Activated CD8-positive, alpha-beta T cell treated with anti-CD3 and anti-CD28 coated beads, Interleukin-2, amount 10 ng/mL, durations not matched to agents 7 days and 5 days (primary cell): ENCODE data around the gene SAG. TPM values are rescaled to one million over a fixed set of nuclear protein-coding genes. Genes with fewer than 3 reads are reported as not detected.

Experiments
- ATAC-seq: fragments of 150-1000 bp; cut with Tn5 transposase; one replicate; pipeline ENCODE4 v1.10.0; 2021; ENCODE audit warnings: moderate library complexity
- CTCF ChIA-PET: fragments of 350-600 bp; sonication (Branson Sonifier 250); formaldehyde crosslinking; loops from one replicate; lab custom pipeline; 2021; ENCODE audit warnings: antibody characterized with exemption; lab: Charles Lee
- POLR2A ChIA-PET: fragments of 350-600 bp; sonication (Branson Sonifier 250); formaldehyde crosslinking; loops from one replicate; lab custom pipeline; 2021; ENCODE audit warnings: antibody characterized with exemption; lab: Charles Lee
- DNase-seq: peaks from one replicate; pipeline ENCODE4 v3.0.0-alpha.2; 2020
- H3K27ac Mint-ChIP-seq: one replicate; pipeline ENCODE4 v1.8.0; 2021; ENCODE audit warnings: mild to moderate bottlenecking, mixed read lengths
- H3K27me3 Mint-ChIP-seq: one replicate; pipeline ENCODE4 v1.8.0; 2021; ENCODE audit warnings: low read depth, mixed read lengths
- H3K36me3 Mint-ChIP-seq: one replicate; pipeline ENCODE4 v1.8.0; 2021; ENCODE audit warnings: low read depth, mixed read lengths
- H3K4me1 Mint-ChIP-seq: one replicate; pipeline ENCODE4 v1.8.0; 2021; ENCODE audit warnings: low read depth, mixed read lengths
- H3K4me3 Mint-ChIP-seq: one replicate; pipeline ENCODE4 v1.8.0; 2021; ENCODE audit warnings: mild to moderate bottlenecking, mixed read lengths
- H3K9me3 Mint-ChIP-seq: one replicate; pipeline ENCODE4 v1.8.0; 2022; ENCODE audit warnings: mixed read lengths; ENCODE audit not compliant: insufficient read depth
- total RNA-seq, 2 experiments: library from RNA; stranded (reverse); gene quantifications; one replicate each; pipeline ENCODE4 v1.2.3, GENCODE V29; 2021

The SAG gene
- total RNA-seq, 2 experiments from 2014 or later: 0.05 TPM; not detected in 1

GRCh38 chr2:233267516-233268245 lies 39.9 kb upstream of the SAG start:
- ChIA-PET CTCF (interaction anchor here (0.7 to 2.4 kb wide), 17 partner anchors 8 to 213 kb away, joined by 3 to 24 read pairs (median 6); partner anchors contain the start of genes ATG16L1, DGKD and INPP5D), POLR2A (interaction anchor here (0.6 to 2.9 kb wide), 15 partner anchors 9 to 207 kb away, joined by 3 to 44 read pairs (median 4); partner anchors contain the start of genes ATG16L1, DGKD and INPP5D)
- Mint-ChIP-seq H3K9me3 (no peaks in the 10 kb centered on the region), H3K36me3 (peaks cover 85% of the 10 kb centered on the region), H3K4me3 (peak overlapping the region; percentile 65), H3K27me3 (no peaks in the 10 kb centered on the region), H3K4me1 (peaks cover 70% of the 10 kb centered on the region), H3K27ac (peak overlapping the region; percentile 92)
- ATAC-seq (peak; percentile 97), DNase-seq (peak; percentile 95)

GRCh38 chr2:233270366-233270765 lies 37.2 kb upstream of the SAG start:
- Mint-ChIP-seq H3K27ac (peak overlapping the region; percentile 92), H3K9me3 (no peaks in the 10 kb centered on the region), H3K4me3 (peak overlapping the region; percentile 71), H3K36me3 (peaks cover 91% of the 10 kb centered on the region), H3K4me1 (peaks cover 70% of the 10 kb centered on the region), H3K27me3 (no peaks in the 10 kb centered on the region)
- DNase-seq: peak; percentile 43
- no peak for ATAC-seq
- POLR2A ChIA-PET: interaction anchor here (0.8 to 1.5 kb wide), 5 partner anchors 12 to 130 kb away, joined by 3 to 5 read pairs (median 3); partner anchors contain the start of gene ATG16L1
- CTCF ChIA-PET: interaction anchor here (0.8 to 1.8 kb wide), 10 partner anchors 10 to 210 kb away, joined by 3 to 9 read pairs (median 4); partner anchors contain the start of gene ATG16L1

DNA sequence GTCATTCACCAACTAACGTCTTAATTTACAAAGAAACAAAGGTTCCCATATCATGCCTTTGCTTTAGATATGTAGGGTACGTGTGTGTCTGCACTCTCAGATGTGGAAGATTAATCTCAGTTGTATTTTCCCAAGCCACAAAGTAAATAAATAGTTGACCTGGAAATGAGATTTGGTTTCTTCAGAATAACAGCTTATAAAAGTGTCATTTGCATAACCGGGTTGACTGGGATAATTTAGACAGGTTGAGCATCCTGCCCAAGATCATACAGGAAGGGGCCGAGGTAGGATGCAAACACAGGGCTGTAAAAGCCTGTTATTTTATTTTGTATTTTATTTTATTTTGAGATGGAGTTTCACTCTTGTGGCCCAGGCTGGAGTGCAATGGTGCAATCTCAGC lies 36.7 kb upstream of the SAG start:
- CTCF ChIA-PET: interaction anchor here (0.8 to 2.2 kb wide), 12 partner anchors 8 to 210 kb away, joined by 3 to 9 read pairs (median 4); partner anchors contain the start of gene ATG16L1
- peak overlapping the region; percentile 71 for H3K4me3 Mint-ChIP-seq
- POLR2A ChIA-PET: interaction anchor here (0.6 to 1.5 kb wide), 6 partner anchors 11 to 130 kb away, joined by 3 to 9 read pairs (median 4); partner anchors contain the start of gene ATG16L1
- peaks cover 93% of the 10 kb centered on the region for H3K36me3 Mint-ChIP-seq
- peaks cover 67% of the 10 kb centered on the region for H3K4me1 Mint-ChIP-seq
- peak overlapping the region; percentile 92 for H3K27ac Mint-ChIP-seq
- H3K9me3 Mint-ChIP-seq: no peaks in the 10 kb centered on the region
- DNase-seq (no peak), ATAC-seq (no peak)
- no peaks in the 10 kb centered on the region for H3K27me3 Mint-ChIP-seq

DNA sequence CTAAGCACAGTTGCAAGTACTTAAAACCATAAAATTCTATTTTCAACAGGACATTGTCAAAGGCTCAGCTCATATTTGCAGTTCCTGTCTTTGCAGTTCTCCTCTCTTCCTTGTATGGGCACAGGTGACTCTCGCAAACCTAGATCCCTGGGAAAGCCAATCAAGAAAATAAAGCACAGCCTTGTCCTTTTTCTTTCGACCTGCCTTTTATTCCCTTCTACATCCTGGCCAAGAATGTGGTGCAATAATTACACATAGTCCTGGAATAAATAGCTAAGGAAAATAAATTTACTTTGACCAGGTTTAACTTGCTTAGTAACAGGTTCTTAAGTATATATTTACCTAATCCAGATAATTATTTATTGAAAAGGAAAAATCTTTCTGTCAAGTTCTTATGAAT lies 35.9 kb upstream of the SAG start:
- ATAC-seq (no peak), DNase-seq (no peak)
- Mint-ChIP-seq H3K4me3 (no peak overlapping the region), H3K36me3 (peaks cover 93% of the 10 kb centered on the region), H3K27ac (peak overlapping the region; percentile 39), H3K9me3 (no peaks in the 10 kb centered on the region), H3K27me3 (no peaks in the 10 kb centered on the region), H3K4me1 (peaks cover 59% of the 10 kb centered on the region)
- POLR2A ChIA-PET: no interaction called here
- CTCF ChIA-PET: interaction anchor here (1.1 to 2.2 kb wide), 5 partner anchors 9 to 82 kb away, joined by 3 to 7 read pairs (median 3); partner anchors contain the start of gene ATG16L1

DNA sequence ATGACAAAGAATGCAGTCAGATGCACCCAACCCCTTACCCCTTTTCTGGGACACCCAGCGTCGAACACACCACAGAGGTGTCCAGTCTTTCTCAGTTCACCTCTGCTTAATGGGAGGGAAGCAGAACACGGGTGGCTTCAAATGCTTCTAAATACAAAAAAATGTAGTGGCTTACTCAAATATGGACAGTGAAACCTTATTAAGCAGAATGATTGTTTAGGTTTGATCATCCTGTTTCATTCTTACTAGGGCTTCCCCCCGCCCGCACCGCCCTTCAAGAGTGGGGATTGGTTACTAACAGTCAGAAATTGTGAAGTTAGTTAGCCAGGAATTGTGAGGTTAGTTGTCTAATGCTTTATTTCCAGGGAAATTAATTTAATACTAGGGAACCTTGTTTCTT lies 34.5 kb upstream of the SAG start:
- Mint-ChIP-seq H3K27me3 (no peaks in the 10 kb centered on the region), H3K27ac (peak overlapping the region; percentile 70), H3K4me1 (peaks cover 45% of the 10 kb centered on the region), H3K36me3 (peaks cover 93% of the 10 kb centered on the region), H3K9me3 (no peaks in the 10 kb centered on the region), H3K4me3 (no peak overlapping the region)
- CTCF ChIA-PET: interaction anchor here (2.2 kb wide), 1 partner anchor 21 kb away, joined by 7 read pairs; the partner anchor contains the start of gene ATG16L1
- POLR2A ChIA-PET: interaction anchor here (1.0 kb wide), 1 partner anchor 14 kb away, joined by 3 read pairs; no protein-coding TSS in a partner anchor
- ATAC-seq: no peak
- no peak for DNase-seq

DNA sequence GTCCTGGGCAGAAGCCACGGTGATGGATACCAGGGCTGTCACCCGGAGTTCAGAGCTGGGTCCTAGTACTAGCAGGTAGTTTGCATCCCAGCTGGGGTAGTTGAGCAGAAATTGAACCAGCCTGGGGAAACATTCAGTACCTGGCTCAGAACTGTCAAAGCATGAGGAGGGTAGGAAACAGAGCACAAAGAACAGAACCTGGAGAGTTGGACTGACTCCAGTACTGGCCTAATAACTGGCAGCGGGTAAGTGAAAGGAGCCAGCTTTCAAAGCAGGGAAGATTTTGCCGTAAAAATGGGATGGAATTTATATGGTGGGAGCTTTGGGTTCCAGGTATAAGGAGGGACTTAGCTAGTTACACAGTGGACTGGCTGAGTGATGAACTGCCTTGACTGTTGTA lies 32.4 kb upstream of the SAG start:
- POLR2A ChIA-PET: interaction anchor here (0.8 kb wide), 1 partner anchor 24 kb away, joined by 3 read pairs; the partner anchor contains the start of gene ATG16L1
- CTCF ChIA-PET: no interaction called here

GRCh38 chr2:233278921-233279320 lies 28.7 kb upstream of the SAG start:
- Mint-ChIP-seq H3K9me3 (no peaks in the 10 kb centered on the region), H3K36me3 (peaks cover 85% of the 10 kb centered on the region), H3K27ac (no peak overlapping the region), H3K4me1 (peaks cover 12% of the 10 kb centered on the region), H3K27me3 (no peaks in the 10 kb centered on the region), H3K4me3 (no peak overlapping the region)
- CTCF ChIA-PET: interaction anchor here (0.7 kb wide), 2 partner anchors 164 to 1583 kb away, joined by 3 read pairs; no protein-coding TSS in a partner anchor
- DNase-seq: no peak
- POLR2A ChIA-PET: interaction anchor here (0.6 kb wide), 1 partner anchor 250 kb away, joined by 3 read pairs; no protein-coding TSS in a partner anchor
- ATAC-seq: no peak

More for the DNA sequence above, 32.4 kb upstream of the SAG start:
- Mint-ChIP-seq H3K27me3 (no peaks in the 10 kb centered on the region), H3K27ac (peak overlapping the region; percentile 43), H3K9me3 (no peaks in the 10 kb centered on the region), H3K4me1 (peaks cover 24% of the 10 kb centered on the region), H3K4me3 (no peak overlapping the region), H3K36me3 (peaks cover 91% of the 10 kb centered on the region)
- DNase-seq: no peak
- no peak for ATAC-seq

GRCh38 chr2:233280114-233280693 lies 27.4 kb upstream of the SAG start:
- Mint-ChIP-seq H3K4me3 (no peak overlapping the region), H3K27ac (peak overlapping the region; percentile 0), H3K9me3 (no peaks in the 10 kb centered on the region), H3K36me3 (peaks cover 80% of the 10 kb centered on the region), H3K4me1 (peaks cover 12% of the 10 kb centered on the region), H3K27me3 (no peaks in the 10 kb centered on the region)
- POLR2A ChIA-PET: no interaction called here
- ATAC-seq (no peak), DNase-seq (no peak)
- CTCF ChIA-PET: interaction anchor here (1.1 to 2.1 kb wide), 3 partner anchors 9 to 76 kb away, joined by 3 to 8 read pairs (median 4); no protein-coding TSS in a partner anchor

DNA sequence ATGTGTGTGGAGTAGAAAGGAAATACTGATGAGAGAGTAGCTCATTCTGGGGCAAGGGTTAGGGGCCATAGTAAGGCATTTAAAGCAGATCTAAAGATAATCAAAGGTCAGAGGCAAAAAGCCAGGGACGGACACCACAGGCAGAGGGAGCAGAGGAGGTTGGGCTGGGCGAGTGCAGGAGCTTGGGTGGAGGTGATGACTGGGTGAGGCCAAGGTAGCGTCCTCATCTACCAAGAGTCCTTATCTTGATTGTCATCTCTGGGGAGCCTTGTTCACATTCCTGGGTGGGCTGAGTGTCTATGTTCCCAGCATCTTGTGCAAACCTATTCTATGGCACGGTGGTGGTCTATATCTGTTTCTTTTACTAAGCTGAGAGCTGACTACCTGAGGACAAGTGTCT lies 26.1 kb upstream of the SAG start:
- peaks cover 75% of the 10 kb centered on the region for H3K36me3 Mint-ChIP-seq
- DNase-seq (no peak), ATAC-seq (no peak)
- H3K4me1 Mint-ChIP-seq: peaks cover 12% of the 10 kb centered on the region
- no peaks in the 10 kb centered on the region for H3K27me3 Mint-ChIP-seq
- ChIA-PET CTCF (interaction anchor here (1.0 to 2.1 kb wide), 3 partner anchors 13 to 162 kb away, joined by 3 to 8 read pairs (median 4); no protein-coding TSS in a partner anchor), POLR2A (interaction anchor here (1.3 to 1.7 kb wide), 2 partner anchors 11 to 50 kb away, joined by 3 to 5 read pairs; no protein-coding TSS in a partner anchor)
- H3K9me3 Mint-ChIP-seq: no peaks in the 10 kb centered on the region
- H3K27ac Mint-ChIP-seq: peak overlapping the region; percentile 12
- no peak overlapping the region for H3K4me3 Mint-ChIP-seq

- H3K36me3 Mint-ChIP-seq: peaks cover 76% of the 10 kb centered on the region
- H3K27ac Mint-ChIP-seq: peak overlapping the region; percentile 66
- peaks cover 12% of the 10 kb centered on the region for H3K4me1 Mint-ChIP-seq
- H3K9me3 Mint-ChIP-seq: no peaks in the 10 kb centered on the region
- ChIA-PET CTCF (interaction anchor here (1.0 to 1.3 kb wide), 3 partner anchors 14 to 161 kb away, joined by 3 to 4 read pairs (median 3); no protein-coding TSS in a partner anchor), POLR2A (interaction anchor here (1.1 to 1.7 kb wide), 3 partner anchors 12 to 49 kb away, joined by 3 to 5 read pairs (median 3); no protein-coding TSS in a partner anchor)
- no peak for DNase-seq
- H3K27me3 Mint-ChIP-seq: no peaks in the 10 kb centered on the region
- no peak for ATAC-seq
- H3K4me3 Mint-ChIP-seq: no peak overlapping the region
These were observed 25.5 kb upstream of the SAG start for GRCh38 chr2:233281992-233282603.

DNA sequence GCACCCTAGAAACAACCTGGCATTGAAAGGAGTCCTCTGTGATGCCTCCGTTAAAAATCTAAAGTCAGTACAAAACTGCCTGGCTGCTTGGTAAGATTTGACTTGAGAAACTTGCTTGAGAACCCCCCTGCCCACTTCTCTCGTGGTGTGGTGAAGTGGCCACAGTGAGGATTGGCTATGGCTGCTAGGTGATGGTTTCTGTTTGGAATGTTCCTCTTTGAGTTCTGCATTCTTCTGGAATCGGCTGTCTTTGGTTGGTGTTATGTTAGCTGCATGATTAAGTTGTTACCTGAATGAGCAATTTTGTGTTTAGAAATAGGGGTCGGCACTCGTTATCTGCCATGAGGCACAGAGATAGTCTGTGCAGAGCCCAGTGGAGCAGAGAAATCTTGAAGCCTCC lies 21.7 kb upstream of the SAG start:
- H3K27me3 Mint-ChIP-seq: no peaks in the 10 kb centered on the region
- ChIA-PET CTCF (no interaction called here), POLR2A (no interaction called here)
- no peak overlapping the region for H3K4me3 Mint-ChIP-seq
- H3K4me1 Mint-ChIP-seq: peaks cover 12% of the 10 kb centered on the region
- no peaks in the 10 kb centered on the region for H3K9me3 Mint-ChIP-seq
- H3K36me3 Mint-ChIP-seq: peaks cover 72% of the 10 kb centered on the region
- H3K27ac Mint-ChIP-seq: peak overlapping the region; percentile 3
- DNase-seq (no peak), ATAC-seq (no peak)
